Measurements from ENCODE around the gene PROCR.

DNA sequence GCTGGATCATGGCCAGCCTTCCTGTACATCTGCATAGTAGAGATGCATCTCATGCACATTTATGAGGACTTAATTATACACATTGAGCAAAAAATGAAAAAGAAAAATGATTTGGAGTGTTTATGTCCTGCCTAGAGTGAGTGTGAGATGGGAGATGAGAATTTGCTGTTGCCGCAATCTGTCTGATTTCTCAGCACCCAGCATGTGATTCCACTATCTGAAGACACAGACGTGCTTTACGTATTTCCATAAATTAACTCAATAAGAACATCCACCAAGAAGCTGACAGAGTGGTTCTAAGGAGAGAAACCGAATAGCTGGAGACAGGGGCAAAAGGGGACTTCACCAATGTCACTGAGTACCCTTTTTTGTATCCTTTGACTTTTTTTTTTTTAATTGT is 39.9 kb upstream of the PROCR start:
- TF ChIP-seq, protein P1, sequence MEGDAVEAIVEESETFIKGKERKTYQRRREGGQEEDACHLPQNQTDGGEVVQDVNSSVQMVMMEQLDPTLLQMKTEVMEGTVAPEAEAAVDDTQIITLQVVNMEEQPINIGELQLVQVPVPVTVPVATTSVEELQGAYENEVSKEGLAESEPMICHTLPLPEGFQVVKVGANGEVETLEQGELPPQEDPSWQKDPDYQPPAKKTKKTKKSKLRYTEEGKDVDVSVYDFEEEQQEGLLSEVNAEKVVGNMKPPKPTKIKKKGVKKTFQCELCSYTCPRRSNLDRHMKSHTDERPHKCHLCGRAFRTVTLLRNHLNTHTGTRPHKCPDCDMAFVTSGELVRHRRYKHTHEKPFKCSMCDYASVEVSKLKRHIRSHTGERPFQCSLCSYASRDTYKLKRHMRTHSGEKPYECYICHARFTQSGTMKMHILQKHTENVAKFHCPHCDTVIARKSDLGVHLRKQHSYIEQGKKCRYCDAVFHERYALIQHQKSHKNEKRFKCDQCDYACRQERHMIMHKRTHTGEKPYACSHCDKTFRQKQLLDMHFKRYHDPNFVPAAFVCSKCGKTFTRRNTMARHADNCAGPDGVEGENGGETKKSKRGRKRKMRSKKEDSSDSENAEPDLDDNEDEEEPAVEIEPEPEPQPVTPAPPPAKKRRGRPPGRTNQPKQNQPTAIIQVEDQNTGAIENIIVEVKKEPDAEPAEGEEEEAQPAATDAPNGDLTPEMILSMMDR (IDR thresholded peaks at IDR 0.05): no peak
- TF ChIP-seq POLR2A (IDR thresholded peaks at IDR 0.05): no peak
- no peak for TF ChIP-seq EP300 (IDR thresholded peaks at IDR 0.05)
